Natural killer cell treated with Interleukin-12 subunit alpha and Interleukin-12 subunit beta and Interleukin-15 and Interleukin-18, amount 100 ng/mL, for 72 hours (primary cell): ENCODE results near the gene SMIM38. TPM values are rescaled to one million over a fixed set of nuclear protein-coding genes. Genes with fewer than 3 reads are reported as not detected.

ENCODE experiments used
- ATAC-seq, 2 donors: fragments of 150-1000 bp; cut with Tn5 transposase in 1 of 2; sonication (Bioruptor Pico), chemical (Tn5 transposase) in 1 of 2; 2 replicates each; pipeline ENCODE4 v1.10.0; 2021
- DNase-seq: peaks from one replicate; pipeline ENCODE4 v3.0.0; 2022; ENCODE audit warnings: low spot score
- H3K27ac Mint-ChIP-seq, 2 donors: 1 replicate in 1 of 2; 2 replicates in 1 of 2; pipeline ENCODE4 v1.8.0; 2022; ENCODE audit warnings: mixed read lengths in 2 of 2, mild to moderate bottlenecking in 1 of 2, moderate library complexity in 1 of 2
- H3K27me3 Mint-ChIP-seq, 2 donors: 1 replicate in 1 of 2; 2 replicates in 1 of 2; pipeline ENCODE4 v1.8.0; 2022; ENCODE audit warnings: mixed read lengths in 2 of 2
- H3K36me3 Mint-ChIP-seq: one replicate; pipeline ENCODE4 v1.8.0; 2022; ENCODE audit warnings: mixed read lengths
- H3K4me1 Mint-ChIP-seq, 2 donors: 1 replicate in 1 of 2; 2 replicates in 1 of 2; pipeline ENCODE4 v1.8.0; 2022; ENCODE audit warnings: low read depth in 2 of 2, mixed read lengths in 2 of 2, mild to moderate bottlenecking in 1 of 2
- H3K4me3 Mint-ChIP-seq: one replicate; pipeline ENCODE4 v1.8.0; 2022; ENCODE audit warnings: mixed read lengths
- H3K9me3 Mint-ChIP-seq: 2 replicates; pipeline ENCODE4 v1.8.0; 2022; ENCODE audit warnings: mixed read lengths
- total RNA-seq, 2 donors: library from RNA; stranded (reverse); gene quantifications; one replicate each; pipeline ENCODE4 v1.2.3, GENCODE V29; 2022

SMIM38 gene
- total RNA-seq, 2 donors from 2014 or later, result 0.89 TPM; not detected in 1

- DNase-seq, result no peak
- H3K4me3 Mint-ChIP-seq, result no peak overlapping the region
- no peak overlapping the region for H3K27ac Mint-ChIP-seq
- H3K36me3 Mint-ChIP-seq, result no peaks in the 10 kb centered on the region
- ATAC-seq, result no peak
- no peaks in the 10 kb centered on the region for H3K4me1 Mint-ChIP-seq
- peaks cover 5 to 18% of the 10 kb centered on the region in 2 donors for H3K27me3 Mint-ChIP-seq
- peaks cover 10% of the 10 kb centered on the region for H3K9me3 Mint-ChIP-seq
Observed at GRCh38 chr11:69196783-69197169, 41.0 kb downstream of the SMIM38 start.

- ATAC-seq, result no peak
- Mint-ChIP-seq H3K27ac (no peak overlapping the region), H3K9me3 (peaks cover 10% of the 10 kb centered on the region), H3K4me3 (no peak overlapping the region), H3K4me1 (no peaks in the 10 kb centered on the region), H3K36me3 (no peaks in the 10 kb centered on the region), H3K27me3 (peaks cover 5 to 18% of the 10 kb centered on the region in 2 donors)
- DNase-seq, result no peak
Observed at GRCh38 chr11:69198891-69199582, 43.3 kb downstream of the SMIM38 start.

- H3K4me3 Mint-ChIP-seq, result no peak overlapping the region
- H3K4me1 Mint-ChIP-seq, result no peaks in the 10 kb centered on the region
- peaks cover 4% of the 10 kb centered on the region for H3K9me3 Mint-ChIP-seq
Observed at GRCh38 chr11:69199583-69200315, 44.0 kb downstream of the SMIM38 start.

GRCh38 chr11:69200331-69201065, 44.8 kb downstream of the SMIM38 start:
- Mint-ChIP-seq H3K4me3 (no peak overlapping the region), H3K36me3 (no peaks in the 10 kb centered on the region), H3K4me1 (no peaks in the 10 kb centered on the region), H3K27me3 (peaks cover 5 to 11% of the 10 kb centered on the region in 2 donors), H3K27ac (no peak overlapping the region), H3K9me3 (no peaks in the 10 kb centered on the region)
- DNase-seq (peak; percentile 18), ATAC-seq (no peak)

More at GRCh38 chr11:69199583-69200315, 44.0 kb downstream of the SMIM38 start:
- no peak for ATAC-seq
- no peaks in the 10 kb centered on the region for H3K36me3 Mint-ChIP-seq
- H3K27me3 Mint-ChIP-seq, result peaks cover 5 to 14% of the 10 kb centered on the region in 2 donors
- no peak overlapping the region for H3K27ac Mint-ChIP-seq
- DNase-seq, result peak; percentile 34

- H3K27me3 Mint-ChIP-seq, result peaks cover 5 to 11% of the 10 kb centered on the region in 2 donors
- H3K9me3 Mint-ChIP-seq, result no peaks in the 10 kb centered on the region
- H3K36me3 Mint-ChIP-seq, result no peaks in the 10 kb centered on the region
- no peak for ATAC-seq
- DNase-seq, result no peak
- no peaks in the 10 kb centered on the region for H3K4me1 Mint-ChIP-seq
- no peak overlapping the region for H3K4me3 Mint-ChIP-seq
- no peak overlapping the region for H3K27ac Mint-ChIP-seq
Observed at GRCh38 chr11:69201066-69201365, 45.3 kb downstream of the SMIM38 start.

- Mint-ChIP-seq H3K9me3 (no peaks in the 10 kb centered on the region), H3K4me3 (no peak overlapping the region), H3K27me3 (peaks cover 5 to 13% of the 10 kb centered on the region in 2 donors), H3K4me1 (no peaks in the 10 kb centered on the region), H3K27ac (no peak overlapping the region), H3K36me3 (no peaks in the 10 kb centered on the region)
- DNase-seq (peak; percentile 42), ATAC-seq (no peak)
Observed at GRCh38 chr11:69201764-69202370, 46.1 kb downstream of the SMIM38 start.

- no peak overlapping the region for H3K27ac Mint-ChIP-seq
- peak; percentile 59 for DNase-seq
- peaks cover 5 to 16% of the 10 kb centered on the region in 2 donors for H3K27me3 Mint-ChIP-seq
- H3K36me3 Mint-ChIP-seq, result no peaks in the 10 kb centered on the region
- no peaks in the 10 kb centered on the region for H3K4me1 Mint-ChIP-seq
- H3K4me3 Mint-ChIP-seq, result no peak overlapping the region
- no peaks in the 10 kb centered on the region for H3K9me3 Mint-ChIP-seq
- no peak for ATAC-seq
Observed at GRCh38 chr11:69202511-69203221, 46.9 kb downstream of the SMIM38 start.

- H3K36me3 Mint-ChIP-seq, result no peaks in the 10 kb centered on the region
- DNase-seq (no peak), ATAC-seq (no peak)
- no peak overlapping the region for H3K4me3 Mint-ChIP-seq
- no peaks in the 10 kb centered on the region for H3K9me3 Mint-ChIP-seq
- H3K27me3 Mint-ChIP-seq, result peaks cover 5 to 16% of the 10 kb centered on the region in 2 donors
- H3K4me1 Mint-ChIP-seq, result no peaks in the 10 kb centered on the region
- no peak overlapping the region for H3K27ac Mint-ChIP-seq
Observed at GRCh38 chr11:69203381-69203780, 47.6 kb downstream of the SMIM38 start.

GRCh38 chr11:69203901-69204245, 48.1 kb downstream of the SMIM38 start:
- ATAC-seq (no peak), DNase-seq (peak; percentile 38)
- Mint-ChIP-seq H3K36me3 (no peaks in the 10 kb centered on the region), H3K4me3 (no peak overlapping the region), H3K4me1 (no peaks in the 10 kb centered on the region), H3K27ac (no peak overlapping the region), H3K27me3 (peaks cover 2 to 12% of the 10 kb centered on the region in 2 donors), H3K9me3 (no peaks in the 10 kb centered on the region)

- H3K4me3 Mint-ChIP-seq, result no peak overlapping the region
- ATAC-seq (peak in 1 of 2 donors; percentile 43), DNase-seq (peak; percentile 48)
- no peaks in the 10 kb centered on the region for H3K9me3 Mint-ChIP-seq
- H3K36me3 Mint-ChIP-seq, result no peaks in the 10 kb centered on the region
- H3K4me1 Mint-ChIP-seq, result no peaks in the 10 kb centered on the region
- peaks cover 0 to 7% of the 10 kb centered on the region in 2 donors for H3K27me3 Mint-ChIP-seq
- H3K27ac Mint-ChIP-seq, result no peak overlapping the region
Observed at GRCh38 chr11:69204246-69204940, 48.7 kb downstream of the SMIM38 start.

GRCh38 chr11:69204941-69205742, 49.4 kb downstream of the SMIM38 start:
- Mint-ChIP-seq H3K4me3 (no peak overlapping the region), H3K9me3 (no peaks in the 10 kb centered on the region), H3K27ac (no peak overlapping the region), H3K27me3 (peaks cover 4 to 6% of the 10 kb centered on the region in 2 donors), H3K4me1 (no peaks in the 10 kb centered on the region), H3K36me3 (no peaks in the 10 kb centered on the region)
- DNase-seq (peak; percentile 32), ATAC-seq (no peak)
